GM23338 (cell line): ENCODE data around the gene EHD1. TPM values are rescaled to one million over a fixed set of nuclear protein-coding genes. Genes with fewer than 3 reads are reported as not detected.

ENCODE experiments used
- STAT1 ChIP-seq: IDR thresholded peaks from one replicate; pipeline ENCODE4 v1.6.1; 2016; ENCODE audit warnings: antibody characterized with exemption; ENCODE audit not compliant: unreplicated experiment
- polyA plus RNA-seq: library from polyadenylated mRNA; unstranded; fragments of >200 nt; fragmentation: Nextera tagmentation; extraction: Ambion mirVana; gene quantifications from 2 replicates; pipeline ENCODE4 v1.2.1, GENCODE V29; 2016
- total RNA-seq: library from RNA; depleted of rRNA; stranded (reverse); fragments of >200 nt; shearing (Covaris generic); gene quantifications from 2 replicates; pipeline ENCODE4 v1.2.3, GENCODE V29; 2014
- TF ChIP-seq, protein P1 (sequence below): fragments of 250-450 bp; sonication (Bioruptor Pico); IDR thresholded peaks from 2 replicates; pipeline ENCODE4 v1.5.0; 2020; ENCODE audit warnings: mild to moderate bottlenecking, moderate library complexity
- TF ChIP-seq, protein P2 (sequence below): IDR thresholded peaks from one replicate; pipeline ENCODE4 v1.6.1; 2018; ENCODE audit warnings: antibody characterized with exemption; ENCODE audit not compliant: unreplicated experiment

The EHD1 gene
- total and polyA plus RNA-seq, 2 experiments from 2014 or later, result 16.7 to 69.7 TPM

DNA sequence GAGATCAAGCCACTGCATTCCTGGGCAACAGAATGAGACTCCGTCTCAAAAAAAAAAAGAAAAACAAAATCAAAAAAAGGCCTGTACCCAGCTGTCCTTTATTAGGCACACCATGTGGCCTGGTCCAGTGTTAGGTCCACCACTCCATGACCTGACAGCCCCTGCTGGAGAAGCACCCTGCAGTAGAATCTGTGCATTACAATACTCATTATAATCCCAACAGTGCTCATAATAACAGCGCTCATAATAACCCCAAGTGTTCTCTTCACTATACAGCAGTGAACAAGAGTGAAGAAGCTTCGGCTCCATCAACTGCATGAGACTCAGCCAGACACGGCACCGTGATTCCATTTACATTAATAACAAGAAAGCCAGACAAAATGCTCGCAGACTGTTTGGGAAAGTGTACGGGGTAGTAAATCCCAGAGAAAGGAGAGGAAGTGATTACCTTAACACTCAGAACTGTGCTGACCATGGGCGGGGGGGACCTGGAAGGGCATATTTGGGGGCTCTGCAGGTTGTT is 8.9 kb upstream of the EHD1 start (continued):
- TF ChIP-seq, protein P1, sequence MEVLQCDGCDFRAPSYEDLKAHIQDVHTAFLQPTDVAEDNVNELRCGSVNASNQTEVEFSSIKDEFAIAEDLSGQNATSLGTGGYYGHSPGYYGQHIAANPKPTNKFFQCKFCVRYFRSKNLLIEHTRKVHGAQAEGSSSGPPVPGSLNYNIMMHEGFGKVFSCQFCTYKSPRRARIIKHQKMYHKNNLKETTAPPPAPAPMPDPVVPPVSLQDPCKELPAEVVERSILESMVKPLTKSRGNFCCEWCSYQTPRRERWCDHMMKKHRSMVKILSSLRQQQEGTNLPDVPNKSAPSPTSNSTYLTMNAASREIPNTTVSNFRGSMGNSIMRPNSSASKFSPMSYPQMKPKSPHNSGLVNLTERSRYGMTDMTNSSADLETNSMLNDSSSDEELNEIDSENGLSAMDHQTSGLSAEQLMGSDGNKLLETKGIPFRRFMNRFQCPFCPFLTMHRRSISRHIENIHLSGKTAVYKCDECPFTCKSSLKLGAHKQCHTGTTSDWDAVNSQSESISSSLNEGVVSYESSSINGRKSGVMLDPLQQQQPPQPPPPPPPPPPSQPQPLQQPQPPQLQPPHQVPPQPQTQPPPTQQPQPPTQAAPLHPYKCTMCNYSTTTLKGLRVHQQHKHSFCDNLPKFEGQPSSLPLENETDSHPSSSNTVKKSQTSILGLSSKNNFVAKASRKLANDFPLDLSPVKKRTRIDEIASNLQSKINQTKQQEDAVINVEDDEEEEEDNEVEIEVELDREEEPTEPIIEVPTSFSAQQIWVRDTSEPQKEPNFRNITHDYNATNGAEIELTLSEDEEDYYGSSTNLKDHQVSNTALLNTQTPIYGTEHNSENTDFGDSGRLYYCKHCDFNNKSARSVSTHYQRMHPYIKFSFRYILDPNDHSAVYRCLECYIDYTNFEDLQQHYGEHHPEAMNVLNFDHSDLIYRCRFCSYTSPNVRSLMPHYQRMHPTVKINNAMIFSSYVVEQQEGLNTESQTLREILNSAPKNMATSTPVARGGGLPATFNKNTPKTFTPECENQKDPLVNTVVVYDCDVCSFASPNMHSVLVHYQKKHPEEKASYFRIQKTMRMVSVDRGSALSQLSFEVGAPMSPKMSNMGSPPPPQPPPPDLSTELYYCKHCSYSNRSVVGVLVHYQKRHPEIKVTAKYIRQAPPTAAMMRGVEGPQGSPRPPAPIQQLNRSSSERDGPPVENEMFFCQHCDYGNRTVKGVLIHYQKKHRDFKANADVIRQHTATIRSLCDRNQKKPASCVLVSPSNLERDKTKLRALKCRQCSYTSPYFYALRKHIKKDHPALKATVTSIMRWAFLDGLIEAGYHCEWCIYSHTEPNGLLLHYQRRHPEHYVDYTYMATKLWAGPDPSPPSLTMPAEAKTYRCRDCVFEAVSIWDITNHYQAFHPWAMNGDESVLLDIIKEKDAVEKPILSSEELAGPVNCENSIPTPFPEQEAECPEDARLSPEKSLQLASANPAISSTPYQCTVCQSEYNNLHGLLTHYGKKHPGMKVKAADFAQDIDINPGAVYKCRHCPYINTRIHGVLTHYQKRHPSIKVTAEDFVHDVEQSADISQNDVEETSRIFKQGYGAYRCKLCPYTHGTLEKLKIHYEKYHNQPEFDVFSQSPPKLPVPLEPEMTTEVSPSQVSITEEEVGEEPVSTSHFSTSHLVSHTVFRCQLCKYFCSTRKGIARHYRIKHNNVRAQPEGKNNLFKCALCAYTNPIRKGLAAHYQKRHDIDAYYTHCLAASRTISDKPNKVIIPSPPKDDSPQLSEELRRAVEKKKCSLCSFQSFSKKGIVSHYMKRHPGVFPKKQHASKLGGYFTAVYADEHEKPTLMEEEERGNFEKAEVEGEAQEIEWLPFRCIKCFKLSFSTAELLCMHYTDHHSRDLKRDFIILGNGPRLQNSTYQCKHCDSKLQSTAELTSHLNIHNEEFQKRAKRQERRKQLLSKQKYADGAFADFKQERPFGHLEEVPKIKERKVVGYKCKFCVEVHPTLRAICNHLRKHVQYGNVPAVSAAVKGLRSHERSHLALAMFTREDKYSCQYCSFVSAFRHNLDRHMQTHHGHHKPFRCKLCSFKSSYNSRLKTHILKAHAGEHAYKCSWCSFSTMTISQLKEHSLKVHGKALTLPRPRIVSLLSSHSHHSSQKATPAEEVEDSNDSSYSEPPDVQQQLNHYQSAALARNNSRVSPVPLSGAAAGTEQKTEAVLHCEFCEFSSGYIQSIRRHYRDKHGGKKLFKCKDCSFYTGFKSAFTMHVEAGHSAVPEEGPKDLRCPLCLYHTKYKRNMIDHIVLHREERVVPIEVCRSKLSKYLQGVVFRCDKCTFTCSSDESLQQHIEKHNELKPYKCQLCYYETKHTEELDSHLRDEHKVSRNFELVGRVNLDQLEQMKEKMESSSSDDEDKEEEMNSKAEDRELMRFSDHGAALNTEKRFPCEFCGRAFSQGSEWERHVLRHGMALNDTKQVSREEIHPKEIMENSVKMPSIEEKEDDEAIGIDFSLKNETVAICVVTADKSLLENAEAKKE (CRISPR knock-in tag), result no peak
- TF ChIP-seq STAT1, result no peak
- TF ChIP-seq, protein P2, sequence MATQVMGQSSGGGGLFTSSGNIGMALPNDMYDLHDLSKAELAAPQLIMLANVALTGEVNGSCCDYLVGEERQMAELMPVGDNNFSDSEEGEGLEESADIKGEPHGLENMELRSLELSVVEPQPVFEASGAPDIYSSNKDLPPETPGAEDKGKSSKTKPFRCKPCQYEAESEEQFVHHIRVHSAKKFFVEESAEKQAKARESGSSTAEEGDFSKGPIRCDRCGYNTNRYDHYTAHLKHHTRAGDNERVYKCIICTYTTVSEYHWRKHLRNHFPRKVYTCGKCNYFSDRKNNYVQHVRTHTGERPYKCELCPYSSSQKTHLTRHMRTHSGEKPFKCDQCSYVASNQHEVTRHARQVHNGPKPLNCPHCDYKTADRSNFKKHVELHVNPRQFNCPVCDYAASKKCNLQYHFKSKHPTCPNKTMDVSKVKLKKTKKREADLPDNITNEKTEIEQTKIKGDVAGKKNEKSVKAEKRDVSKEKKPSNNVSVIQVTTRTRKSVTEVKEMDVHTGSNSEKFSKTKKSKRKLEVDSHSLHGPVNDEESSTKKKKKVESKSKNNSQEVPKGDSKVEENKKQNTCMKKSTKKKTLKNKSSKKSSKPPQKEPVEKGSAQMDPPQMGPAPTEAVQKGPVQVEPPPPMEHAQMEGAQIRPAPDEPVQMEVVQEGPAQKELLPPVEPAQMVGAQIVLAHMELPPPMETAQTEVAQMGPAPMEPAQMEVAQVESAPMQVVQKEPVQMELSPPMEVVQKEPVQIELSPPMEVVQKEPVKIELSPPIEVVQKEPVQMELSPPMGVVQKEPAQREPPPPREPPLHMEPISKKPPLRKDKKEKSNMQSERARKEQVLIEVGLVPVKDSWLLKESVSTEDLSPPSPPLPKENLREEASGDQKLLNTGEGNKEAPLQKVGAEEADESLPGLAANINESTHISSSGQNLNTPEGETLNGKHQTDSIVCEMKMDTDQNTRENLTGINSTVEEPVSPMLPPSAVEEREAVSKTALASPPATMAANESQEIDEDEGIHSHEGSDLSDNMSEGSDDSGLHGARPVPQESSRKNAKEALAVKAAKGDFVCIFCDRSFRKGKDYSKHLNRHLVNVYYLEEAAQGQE, result no peak
